H1 (cell line): ENCODE results near the gene ALOX5. TPM values are rescaled to one million over a fixed set of nuclear protein-coding genes. Genes with fewer than 3 reads are reported as not detected.
"Not testable (repeated sequence)": the region's sequence is repeated elsewhere in the genome, so short reads cannot be mapped to it uniquely, and the experiment has no call there.

ENCODE experiments used
- CTCF ChIA-PET: fragments of 300-600 bp; sonication (Branson Sonifier 250); formaldehyde crosslinking; loops from one replicate; lab custom pipeline; 2021; ENCODE audit not compliant: partially characterized antibody; lab: Charles Lee
- POLR2A ChIA-PET: fragments of 300-600 bp; sonication (Branson Sonifier 250); formaldehyde crosslinking; loops from one replicate; lab custom pipeline; 2021; ENCODE audit warnings: inconsistent platforms; ENCODE audit not compliant: partially characterized antibody; lab: Charles Lee
- DNase-seq, 2 experiments: peaks; one replicate each; pipeline versions ENCODE4 v3.0.0 to v3.0.0-alpha.2; 2010 to 2022; ENCODE audit warnings: low spot score in 2 of 2, low read depth in 1 of 2, mixed read lengths in 1 of 2
- FAIRE-seq: peaks from 2 replicates; lab custom pipeline; 2011; peaks lifted over from hg19 to GRCh38; lab: Jason Lieb, UNC
- H2AFZ ChIP-seq: 2 replicates; pipeline ENCODE4 v1.8.1; 2012; ENCODE audit warnings: low read length, inconsistent platforms
- H2AK5ac ChIP-seq: 2 replicates; pipeline ENCODE4 v1.6.1; 2013; ENCODE audit warnings: low read depth, low read length
- H2BK120ac ChIP-seq: replicated peaks from 2 replicates; pipeline ENCODE3; 2013; ENCODE audit warnings: low read depth, low read length, inconsistent platforms
- H2BK12ac ChIP-seq: 2 replicates; pipeline ENCODE4 v1.6.1; 2013; ENCODE audit warnings: low read depth, low read length
- H2BK15ac ChIP-seq: 2 replicates; pipeline ENCODE4 v1.6.1; 2013; ENCODE audit warnings: low read length
- H2BK20ac ChIP-seq: 2 replicates; pipeline ENCODE4 v1.6.1; 2013; ENCODE audit warnings: low read length
- H2BK5ac ChIP-seq: 2 replicates; pipeline ENCODE4 v1.6.1; 2013; ENCODE audit warnings: low read depth, low read length
- H3K14ac ChIP-seq: 2 replicates; pipeline ENCODE4 v1.6.1; 2013; ENCODE audit warnings: inconsistent platforms; ENCODE audit not compliant: insufficient read length
- H3K18ac ChIP-seq: 2 replicates; pipeline ENCODE4 v1.6.1; 2013; ENCODE audit warnings: low read length; ENCODE audit errors: extremely low read depth
- H3K23ac ChIP-seq: 2 replicates; pipeline ENCODE4 v1.6.1; 2013; ENCODE audit warnings: inconsistent platforms; ENCODE audit not compliant: insufficient read length
- H3K23me2 ChIP-seq: 2 replicates; pipeline ENCODE4 v1.6.1; 2013; ENCODE audit warnings: low read depth, low read length
- H3K27ac ChIP-seq: 2 replicates; pipeline ENCODE4 v1.6.1; 2011; ENCODE audit warnings: low read depth, low read length, inconsistent platforms
- H3K27me3 ChIP-seq, 4 experiments: replicated peaks in 1 of 4; 1 replicate in 1 of 4; 2 replicates in 3 of 4; pipeline versions ENCODE4 v1.6.1 to v1.8.1; 2011 to 2013; ENCODE audit warnings: low read length in 3 of 4, mild to moderate bottlenecking in 3 of 4, inconsistent platforms in 2 of 4, mixed read lengths in 2 of 4, moderate library complexity in 1 of 4; ENCODE audit not compliant: control insufficient read depth in 3 of 4, insufficient read depth in 3 of 4; ENCODE audit errors: extremely low read depth in 1 of 4
- H3K36me3 ChIP-seq, 4 experiments: 2 replicates each; pipeline versions ENCODE4 v1.6.1 to v1.8.1; 2011 to 2013; ENCODE audit warnings: mild to moderate bottlenecking in 4 of 4, low read length in 3 of 4, moderate library complexity in 2 of 4, control low read depth in 1 of 4, inconsistent platforms in 1 of 4; ENCODE audit not compliant: insufficient read depth in 4 of 4, control insufficient read depth in 2 of 4
- H3K4ac ChIP-seq: replicated peaks from 2 replicates; pipeline ENCODE3; 2013; ENCODE audit warnings: low read length, low read depth, mixed read lengths, inconsistent platforms; ENCODE audit not compliant: insufficient read length
- H3K4me1 ChIP-seq, 4 experiments: replicated peaks in 1 of 4; 1 replicate in 1 of 4; 2 replicates in 3 of 4; pipeline versions ENCODE4 v1.6.1 to v1.8.1; 2011 to 2013; ENCODE audit warnings: low read length in 3 of 4, inconsistent platforms in 2 of 4, mixed read lengths in 1 of 4; ENCODE audit not compliant: insufficient read depth in 4 of 4, control insufficient read depth in 3 of 4
- H3K4me2 ChIP-seq, 2 experiments: 2 replicates each; pipeline versions ENCODE4 v1.6.1 to v1.8.1; 2011 to 2013; ENCODE audit warnings: low read depth in 2 of 2, low read length in 2 of 2, control low read depth in 1 of 2, inconsistent platforms in 1 of 2, mild to moderate bottlenecking in 1 of 2; ENCODE audit not compliant: insufficient read depth in 1 of 2
- H3K4me3 ChIP-seq, 4 experiments: fragments of 200-600, 300-600 bp in 1 of 4; sonication (generic), shearing (Covaris generic), sonication (Bioruptor Twin) in 1 of 4; 2 replicates each; pipeline versions ENCODE4 v1.5.1 to v1.8.1; 2011 to 2016; ENCODE audit warnings: low read length in 4 of 4, low read depth in 3 of 4, control low read depth in 2 of 4, inconsistent platforms in 2 of 4, mild to moderate bottlenecking in 2 of 4, mixed read lengths in 1 of 4, moderate library complexity in 1 of 4; ENCODE audit not compliant: insufficient read depth in 2 of 4; ENCODE audit errors: extremely low read depth in 1 of 4
- H3K56ac ChIP-seq: replicated peaks from 2 replicates; pipeline ENCODE3; 2013; ENCODE audit warnings: low read depth, mild to moderate bottlenecking, mixed read lengths, low read length, inconsistent platforms; ENCODE audit not compliant: insufficient read length
- H3K79me1 ChIP-seq: 2 replicates; pipeline ENCODE4 v1.6.1; 2013; ENCODE audit warnings: low read depth, low read length, control low read depth
- H3K79me2 ChIP-seq, 2 experiments: 2 replicates each; pipeline versions ENCODE4 v1.6.1 to v1.8.1; 2012 to 2013; ENCODE audit warnings: low read length in 2 of 2, mild to moderate bottlenecking in 2 of 2, inconsistent platforms in 1 of 2; ENCODE audit not compliant: insufficient read depth in 2 of 2, control insufficient read depth in 1 of 2
- H3K9ac ChIP-seq, 4 experiments: replicated peaks in 1 of 4; 1 replicate in 1 of 4; 2 replicates in 3 of 4; pipeline versions ENCODE4 v1.6.1 to v1.8.1; 2011 to 2013; ENCODE audit warnings: low read depth in 3 of 4, low read length in 3 of 4, control low read depth in 2 of 4, mild to moderate bottlenecking in 2 of 4, moderate library complexity in 2 of 4, inconsistent platforms in 1 of 4; ENCODE audit errors: extremely low read depth in 1 of 4
- H3K9me3 ChIP-seq, 2 experiments: 2 replicates each; pipeline versions ENCODE4 v1.6.1 to v1.8.1; 2012 to 2013; ENCODE audit warnings: mild to moderate bottlenecking in 2 of 2, moderate library complexity in 2 of 2, control low read depth in 1 of 2, inconsistent platforms in 1 of 2, low read depth in 1 of 2, low read length in 1 of 2, mixed read lengths in 1 of 2; ENCODE audit not compliant: insufficient read depth in 2 of 2
- H4K20me1 ChIP-seq, 2 experiments: replicated peaks in 1 of 2; 2 replicates each; pipeline versions ENCODE3 to v1.8.1; 2011 to 2013; ENCODE audit warnings: inconsistent platforms in 2 of 2, low read length in 2 of 2, mild to moderate bottlenecking in 1 of 2; ENCODE audit not compliant: insufficient read depth in 2 of 2, control insufficient read depth in 1 of 2
- H4K5ac ChIP-seq: 2 replicates; pipeline ENCODE4 v1.6.1; 2013; ENCODE audit warnings: low read length, low read depth, mixed read lengths, inconsistent platforms; ENCODE audit not compliant: insufficient read length
- H4K8ac ChIP-seq: 2 replicates; pipeline ENCODE4 v1.8.0; 2013; ENCODE audit warnings: mild to moderate bottlenecking, moderate library complexity, low read length, inconsistent platforms; ENCODE audit not compliant: insufficient read depth; ENCODE audit errors: extremely low read depth
- H4K91ac ChIP-seq: replicated peaks from 2 replicates; pipeline ENCODE3; 2013; ENCODE audit warnings: low read length, mixed read lengths, inconsistent platforms; ENCODE audit not compliant: insufficient read length
- WGBS, 2 experiments: shearing (Covaris generic) in 1 of 2; methylation state at CpG; one replicate each; pipeline versions ENCODE4 v1.1.6 to v1.1.7; 2013 to 2015; ENCODE audit warnings: low lambda C conversion rate in 2 of 2, mixed read lengths in 2 of 2, inconsistent platforms in 1 of 2, low coverage in 1 of 2, missing lambda C conversion rate in 1 of 2; ENCODE audit not compliant: insufficient replicate concordance in 2 of 2, insufficient coverage in 1 of 2, insufficient read length in 1 of 2; ENCODE audit errors: extremely low coverage in 1 of 2, missing lambda C conversion rate in 1 of 2; 5-methylcytosine and 5-hydroxymethylcytosine counted together
- polyA plus RNA-seq, 7 experiments: library from polyadenylated mRNA; depleted of rRNA in 3 of 7; stranded (reverse) in 5 of 7; unstranded in 2 of 7; fragments of >200 nt in 5 of 7; fragments of 200-250 nt in 2 of 7; gene quantifications; 1 replicate in 5 of 7; 2 replicates in 1 of 7; 4 replicates in 1 of 7; pipeline versions ENCODE4 v1.2.1 to v1.2.3, GENCODE V29; 2011 to 2013; ENCODE audit warnings: missing spikeins in 2 of 7, mixed read lengths in 2 of 7
- total RNA-seq: library from RNA; stranded (reverse); fragmentation: NEBNext Ultra II Directional; extraction: Animal tissue kit (Norgen Biotek cat#: 25700); gene quantifications from 2 replicates; pipeline ENCODE4 v1.2.1, GENCODE V29; 2021

Gene ALOX5
- total and polyA plus RNA-seq, 2 of the 8 experiments (the other 6 are each of a cell fraction or from before 2014, with no cell fraction given): 1.6 to 3.8 TPM

DNA sequence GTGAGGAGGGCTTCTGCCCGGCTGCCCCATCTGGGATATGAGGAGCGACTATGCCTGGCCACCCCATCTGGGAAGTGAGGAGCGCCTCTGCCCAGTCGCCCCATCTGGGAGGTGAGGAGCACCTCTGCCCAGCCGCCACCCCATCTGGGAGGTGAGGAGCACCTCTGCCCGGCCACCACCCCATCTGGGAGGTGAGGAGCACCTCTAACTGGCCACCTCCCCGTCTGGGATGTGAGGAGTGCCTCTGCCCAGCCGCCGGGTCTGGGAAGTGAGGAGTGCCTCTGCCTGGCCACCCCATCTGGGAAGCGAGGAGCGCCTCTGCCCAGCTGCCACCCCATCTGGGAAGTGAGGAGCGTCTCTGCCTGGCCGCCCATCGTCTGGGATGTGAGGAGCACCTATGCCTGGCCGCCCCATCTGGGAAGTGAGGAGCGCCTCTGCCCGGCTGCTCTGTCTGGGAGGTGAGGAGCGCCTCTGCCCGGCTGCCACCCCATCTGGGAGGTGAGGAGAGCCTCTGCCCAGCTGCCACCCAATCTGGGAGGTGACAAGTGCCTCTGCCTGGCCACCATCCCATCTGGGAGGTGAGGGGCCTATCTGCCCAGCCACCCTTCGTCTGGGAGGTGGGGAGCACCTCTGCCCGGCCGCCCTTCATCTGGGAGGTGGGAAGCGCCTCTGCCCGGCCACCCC lies 27.2 kb upstream of the ALOX5 start:
- H2BK120ac ChIP-seq, H3K4me1 ChIP-seq, H2BK20ac ChIP-seq, H2BK5ac ChIP-seq, H3K23ac ChIP-seq, H3K23me2 ChIP-seq, POLR2A ChIA-PET, H2AK5ac ChIP-seq, H4K20me1 ChIP-seq, H2BK12ac ChIP-seq, H3K14ac ChIP-seq, H3K79me1 ChIP-seq, H3K27ac ChIP-seq, H4K8ac ChIP-seq, H2AFZ ChIP-seq, H3K4me2 ChIP-seq, H2BK15ac ChIP-seq, CTCF ChIA-PET, H3K4me3 ChIP-seq, H3K9ac ChIP-seq, DNase-seq, FAIRE-seq, H4K5ac ChIP-seq, H3K79me2 ChIP-seq, H3K36me3 ChIP-seq, H4K91ac ChIP-seq, H3K56ac ChIP-seq, H3K27me3 ChIP-seq, H3K4ac ChIP-seq, H3K18ac ChIP-seq: not testable (repeated sequence)
- 92% methylated on average over 13 of the region's 24 CpGs; no CpG with 5 or more reads in 1 of the 2 experiments for WGBS, 2 experiments
- H3K9me3 ChIP-seq: peaks cover 0 to 28% of the 10 kb centered on the region in 2 experiments; a peak in 2 of 4 replicates

DNA sequence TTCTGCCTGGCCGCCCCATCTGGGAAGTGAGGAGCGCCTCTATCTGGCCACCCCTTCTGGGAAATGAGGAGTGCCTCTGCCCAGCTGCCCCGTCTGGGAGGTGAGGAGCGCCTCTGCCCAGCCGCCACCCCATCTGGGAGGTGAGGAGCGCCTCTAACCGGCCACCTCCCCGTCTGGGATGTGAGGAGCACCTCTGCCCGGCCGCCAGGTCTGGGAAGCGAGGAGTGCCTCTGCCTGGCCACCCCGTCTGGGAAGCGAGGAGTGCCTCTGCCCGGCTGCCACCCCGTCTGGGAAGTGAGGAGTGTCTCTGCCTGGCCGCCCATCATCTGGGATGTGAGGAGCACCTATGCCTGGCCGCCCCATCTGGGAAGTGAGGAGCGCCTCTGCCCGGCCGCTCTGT lies 26.6 kb upstream of the ALOX5 start:
- H3K23me2 ChIP-seq, DNase-seq, H3K79me2 ChIP-seq, H3K14ac ChIP-seq, H2AFZ ChIP-seq, H3K56ac ChIP-seq, H4K5ac ChIP-seq, POLR2A ChIA-PET, H3K4me2 ChIP-seq, H3K18ac ChIP-seq, H2BK12ac ChIP-seq, FAIRE-seq, H3K79me1 ChIP-seq, H2BK120ac ChIP-seq, H2BK15ac ChIP-seq, H4K8ac ChIP-seq, H3K4ac ChIP-seq, H3K36me3 ChIP-seq, H2BK5ac ChIP-seq, H2AK5ac ChIP-seq, H3K27me3 ChIP-seq, H3K4me1 ChIP-seq, H3K27ac ChIP-seq, H4K91ac ChIP-seq, CTCF ChIA-PET, H3K9ac ChIP-seq, H3K23ac ChIP-seq, H3K4me3 ChIP-seq, H4K20me1 ChIP-seq, H2BK20ac ChIP-seq: not testable (repeated sequence)
- 97% methylated on average over 20 of the region's 20 CpGs; no CpG with 5 or more reads in 1 of the 2 experiments for WGBS, 2 experiments
- peaks cover 0 to 26% of the 10 kb centered on the region in 2 experiments; a peak in 2 of 4 replicates for H3K9me3 ChIP-seq
